Ectodermal cell (in vitro differentiated cells): ENCODE results near the gene ASTN2.

ENCODE experiments used
- H3K27ac ChIP-seq: 2 replicates; pipeline ENCODE4 v1.7.0; 2013; ENCODE audit warnings: mild to moderate bottlenecking, low read depth, low read length; ENCODE audit not compliant: insufficient read depth, poor library complexity, severe bottlenecking
- H3K27me3 ChIP-seq: 2 replicates; pipeline ENCODE4 v1.7.0; 2013; ENCODE audit warnings: mild to moderate bottlenecking, low read length; ENCODE audit not compliant: insufficient read depth, control insufficient read depth, poor library complexity, severe bottlenecking
- H3K36me3 ChIP-seq: one replicate; pipeline ENCODE4 v1.7.0; 2013; ENCODE audit warnings: low read length; ENCODE audit not compliant: control insufficient read depth, insufficient read depth
- H3K4me1 ChIP-seq: one replicate; pipeline ENCODE4 v1.7.0; 2013; ENCODE audit warnings: low read length; ENCODE audit not compliant: control insufficient read depth, insufficient read depth
- H3K4me3 ChIP-seq: 2 replicates; pipeline ENCODE4 v1.7.0; 2013; ENCODE audit warnings: low read depth, low read length, control low read depth; ENCODE audit not compliant: insufficient read depth
- H3K9me3 ChIP-seq: 2 replicates; pipeline ENCODE4 v1.7.0; 2013; ENCODE audit warnings: mild to moderate bottlenecking, low read length, moderate library complexity; ENCODE audit not compliant: control insufficient read depth
- WGBS, 2 experiments: methylation state at CpG; one replicate each; pipeline ENCODE4 v1.1.7; 2013; ENCODE audit warnings: missing lambda C conversion rate in 2 of 2; 5-methylcytosine and 5-hydroxymethylcytosine counted together

Gene ASTN2

DNA sequence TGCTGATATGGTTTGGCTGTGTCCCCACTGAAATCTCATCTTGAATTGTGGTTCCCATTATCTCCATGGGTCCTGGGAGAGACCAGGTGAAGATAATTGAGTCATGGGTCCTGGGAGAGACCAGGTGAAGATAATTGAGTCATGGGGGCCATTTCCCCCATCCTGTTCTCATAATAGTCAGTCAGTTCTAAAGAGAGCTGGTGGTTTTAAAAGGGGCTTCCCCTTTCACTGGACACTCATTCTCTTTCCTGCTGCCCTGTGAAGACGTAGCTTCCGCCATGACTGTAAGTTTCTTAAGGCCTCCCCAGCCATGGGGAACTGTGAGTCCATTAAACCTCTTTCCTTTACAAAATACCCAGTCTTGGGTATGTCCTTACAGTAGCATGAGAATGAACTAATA, 628.1 kb downstream of the ASTN2 start:
- no peak overlapping the region for H3K4me3 ChIP-seq
- H3K27ac ChIP-seq: no peak overlapping the region
- no peaks in the 10 kb centered on the region for H3K36me3 ChIP-seq
- H3K4me1 ChIP-seq: peaks cover 8% of the 10 kb centered on the region
- WGBS, 2 experiments: 85 to 97% methylated on average over 2 of the region's 2 CpGs
- H3K9me3 ChIP-seq: no peaks in the 10 kb centered on the region
- H3K27me3 ChIP-seq: no peaks in the 10 kb centered on the region

DNA sequence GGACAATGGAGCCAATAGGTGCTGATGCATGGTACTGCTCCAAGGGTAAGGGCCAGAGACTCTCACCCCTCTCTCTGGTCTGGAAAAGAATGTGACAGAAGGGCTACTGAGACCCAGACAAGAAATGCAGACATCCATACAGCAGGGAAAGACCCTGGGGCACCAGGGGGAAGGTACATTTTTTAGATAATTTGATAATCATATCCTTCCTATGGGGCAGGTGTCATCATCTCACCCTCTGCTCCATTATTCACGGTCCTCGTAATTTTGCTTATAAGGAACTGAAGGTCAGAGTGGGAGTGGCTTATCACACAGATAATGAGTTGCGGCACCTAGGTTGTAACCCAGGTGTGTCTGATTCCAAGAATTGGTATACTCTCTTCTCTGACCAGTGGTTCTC, 637.7 kb downstream of the ASTN2 start:
- Histone ChIP-seq H3K27me3 (no peaks in the 10 kb centered on the region), H3K9me3 (no peaks in the 10 kb centered on the region), H3K4me3 (no peak overlapping the region), H3K4me1 (peaks cover 1% of the 10 kb centered on the region), H3K27ac (no peak overlapping the region), H3K36me3 (no peaks in the 10 kb centered on the region)
- 97% methylated on average over 3 of the region's 3 CpGs for WGBS, 2 experiments

DNA sequence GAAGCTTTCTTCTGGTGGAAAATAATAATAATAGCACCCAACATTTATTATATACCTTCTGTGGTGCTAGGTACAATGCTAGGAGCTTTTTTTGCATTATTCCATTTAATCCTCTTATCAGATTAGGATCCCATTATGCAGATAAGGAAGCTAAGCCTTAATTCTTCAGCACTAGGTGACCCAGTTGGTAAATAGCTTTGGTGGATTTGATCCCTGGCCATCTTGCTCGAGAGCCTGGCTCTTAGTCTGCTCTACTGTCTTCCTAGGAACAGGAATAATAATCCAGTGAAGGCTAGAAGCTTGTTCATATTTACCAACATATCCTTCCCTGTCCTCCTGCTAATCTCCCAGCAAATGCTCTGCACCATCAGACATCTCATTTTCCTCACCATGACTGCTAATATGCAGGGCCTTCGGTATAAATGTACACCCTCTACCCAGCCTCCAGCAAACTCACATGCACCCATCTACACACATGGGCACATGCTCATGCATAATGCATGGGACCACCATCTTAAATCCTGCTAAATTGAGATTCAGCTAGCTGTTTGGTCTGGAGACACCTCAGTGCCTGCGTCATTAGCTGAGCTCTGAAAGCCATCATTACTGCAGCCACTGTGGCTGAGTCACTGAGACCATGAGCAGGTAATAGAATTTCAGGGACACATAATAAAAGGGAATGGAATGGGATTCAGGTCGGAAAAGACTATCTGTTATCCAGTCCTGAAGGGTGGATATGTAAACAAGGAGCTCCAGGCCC, 640.3 kb downstream of the ASTN2 start:
- Histone ChIP-seq H3K4me3 (no peak overlapping the region), H3K27me3 (no peaks in the 10 kb centered on the region), H3K27ac (no peak overlapping the region), H3K9me3 (no peaks in the 10 kb centered on the region), H3K4me1 (no peaks in the 10 kb centered on the region), H3K36me3 (no peaks in the 10 kb centered on the region)
- WGBS, 2 experiments: 83 to 85% methylated on average over 4 of the region's 4 CpGs

DNA sequence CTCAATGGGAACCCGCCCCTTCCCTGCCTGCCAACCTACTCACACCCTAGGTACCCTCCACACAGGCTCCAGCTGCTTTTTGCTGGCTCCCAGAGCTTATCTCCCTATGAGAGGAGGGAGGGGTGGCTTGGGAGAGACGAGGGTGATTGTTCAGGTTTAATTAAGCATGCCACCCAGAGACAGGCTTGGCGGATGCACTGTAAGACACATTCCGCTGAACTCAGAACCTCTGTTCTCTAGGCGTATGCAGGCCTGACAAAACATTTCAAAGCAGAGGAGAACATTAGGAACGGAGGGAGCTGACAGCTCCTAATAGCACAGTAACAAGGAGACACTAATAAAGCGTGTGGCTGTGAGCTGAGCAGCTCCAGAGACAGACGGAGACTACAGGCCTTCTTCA, 647.6 kb downstream of the ASTN2 start:
- WGBS, 2 experiments: 55 to 61% methylated on average over 7 to 8 of the region's 8 CpGs
- Histone ChIP-seq H3K27me3 (no peaks in the 10 kb centered on the region), H3K4me3 (no peak overlapping the region), H3K27ac (no peak overlapping the region), H3K4me1 (peaks cover 5% of the 10 kb centered on the region), H3K9me3 (no peaks in the 10 kb centered on the region), H3K36me3 (no peaks in the 10 kb centered on the region)

DNA sequence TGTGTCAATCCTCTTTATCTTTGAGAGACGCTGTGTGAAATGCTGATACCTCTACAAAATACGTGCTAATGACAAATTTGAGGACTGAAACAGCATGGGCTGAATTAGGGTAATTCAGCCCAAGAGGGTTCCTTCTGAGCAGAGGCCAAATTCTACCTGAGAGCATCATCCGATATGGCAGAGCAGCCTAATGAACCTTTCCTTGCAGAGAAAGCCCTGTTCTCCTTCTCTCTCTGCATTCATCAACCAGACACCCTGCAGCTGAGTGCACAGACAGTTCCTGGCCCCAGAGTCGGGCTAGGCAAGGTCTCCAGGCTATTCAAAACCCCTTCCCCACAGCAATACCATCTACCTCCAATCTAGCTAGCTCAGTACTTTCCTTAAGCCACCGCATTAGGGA, 649.8 kb downstream of the ASTN2 start:
- Histone ChIP-seq H3K27ac (no peak overlapping the region), H3K4me3 (no peak overlapping the region), H3K36me3 (no peaks in the 10 kb centered on the region), H3K9me3 (no peaks in the 10 kb centered on the region), H3K4me1 (peaks cover 11% of the 10 kb centered on the region), H3K27me3 (no peaks in the 10 kb centered on the region)
- 80 to 83% methylated on average over 4 to 5 of the region's 5 CpGs for WGBS, 2 experiments

GRCh38 chr9:116763770-116764169, 651.1 kb downstream of the ASTN2 start:
- Histone ChIP-seq H3K4me1 (peaks cover 11% of the 10 kb centered on the region), H3K27ac (no peak overlapping the region), H3K27me3 (no peaks in the 10 kb centered on the region), H3K36me3 (no peaks in the 10 kb centered on the region), H3K9me3 (no peaks in the 10 kb centered on the region), H3K4me3 (no peak overlapping the region)
- 84 to 87% methylated on average over 2 of the region's 2 CpGs for WGBS, 2 experiments

DNA sequence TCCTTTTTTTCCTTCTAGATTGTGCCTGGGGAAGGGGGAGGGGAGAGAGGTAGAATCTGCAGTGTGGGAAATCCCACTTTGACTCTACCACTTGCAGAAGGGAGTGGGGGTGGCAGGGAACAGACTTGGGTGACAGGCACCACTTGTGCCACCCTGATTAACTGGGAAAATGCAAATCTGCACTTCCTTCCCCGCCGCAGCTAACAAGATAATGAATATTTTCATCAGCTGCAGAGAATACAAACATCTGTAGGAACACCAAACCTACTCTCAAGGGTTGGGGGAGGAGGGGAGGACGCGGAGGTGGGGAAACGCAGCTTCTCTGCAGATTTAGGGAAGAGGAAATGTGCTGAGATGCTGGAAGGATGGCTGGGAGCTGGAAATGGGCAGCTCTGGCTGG, 654.2 kb downstream of the ASTN2 start:
- Histone ChIP-seq H3K9me3 (no peaks in the 10 kb centered on the region), H3K27ac (no peak overlapping the region), H3K36me3 (no peaks in the 10 kb centered on the region), H3K4me1 (peaks cover 6% of the 10 kb centered on the region), H3K4me3 (no peak overlapping the region), H3K27me3 (no peaks in the 10 kb centered on the region)
- 79 to 86% methylated on average over 5 of the region's 5 CpGs for WGBS, 2 experiments

GRCh38 chr9:116757030-116757429, 657.8 kb downstream of the ASTN2 start:
- peaks cover 6% of the 10 kb centered on the region for H3K4me1 ChIP-seq
- WGBS, 2 experiments: 83 to 85% methylated on average over 7 of the region's 7 CpGs
- no peaks in the 10 kb centered on the region for H3K9me3 ChIP-seq
- H3K27me3 ChIP-seq: no peaks in the 10 kb centered on the region
- H3K36me3 ChIP-seq: no peaks in the 10 kb centered on the region
- H3K27ac ChIP-seq: no peak overlapping the region
- no peak overlapping the region for H3K4me3 ChIP-seq

DNA sequence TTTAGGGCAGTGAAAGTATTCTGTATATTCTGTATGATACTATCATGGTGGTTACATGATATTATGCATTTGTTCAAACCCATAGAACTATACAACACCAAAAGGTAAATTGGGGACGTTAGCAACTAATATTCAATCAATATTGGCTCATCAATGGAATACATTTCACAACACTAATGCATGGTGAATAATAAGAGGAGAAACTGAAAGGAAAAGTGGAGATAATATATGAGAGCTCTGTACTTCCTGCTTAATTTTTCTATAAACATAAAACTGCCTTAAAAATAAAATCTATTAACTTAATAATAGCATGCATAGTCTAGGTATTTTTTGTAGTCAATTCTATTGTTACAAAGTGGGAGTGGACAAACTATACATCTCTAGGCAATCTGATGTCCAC, 661.5 kb downstream of the ASTN2 start:
- Histone ChIP-seq H3K9me3 (no peaks in the 10 kb centered on the region), H3K27me3 (no peaks in the 10 kb centered on the region), H3K27ac (no peak overlapping the region), H3K36me3 (no peaks in the 10 kb centered on the region), H3K4me3 (no peak overlapping the region), H3K4me1 (no peaks in the 10 kb centered on the region)
- WGBS, 2 experiments: no CpG with 5 or more reads among the region's 1 CpG

DNA sequence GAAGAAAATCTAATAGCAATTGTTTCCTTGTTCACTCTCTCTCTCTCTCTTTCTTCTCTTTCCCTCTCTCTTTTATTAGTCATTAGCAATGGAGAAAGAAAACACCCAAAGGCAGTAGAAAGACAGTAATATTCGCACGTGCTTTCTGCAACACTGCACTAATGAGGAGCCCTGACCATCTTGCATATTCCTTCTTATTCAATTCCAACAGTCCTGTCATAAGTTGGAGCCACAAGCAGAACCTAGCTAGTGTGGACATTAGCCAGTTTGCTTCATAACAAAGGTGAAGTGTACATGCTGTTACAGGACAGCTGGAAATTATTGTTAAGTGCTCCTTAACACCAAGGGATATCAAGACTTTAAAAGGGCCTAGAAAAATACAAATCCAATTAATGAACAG, 664.3 kb downstream of the ASTN2 start:
- Histone ChIP-seq H3K36me3 (no peaks in the 10 kb centered on the region), H3K9me3 (no peaks in the 10 kb centered on the region), H3K27ac (no peak overlapping the region), H3K27me3 (no peaks in the 10 kb centered on the region), H3K4me1 (no peaks in the 10 kb centered on the region), H3K4me3 (no peak overlapping the region)
- 62 to 72% methylated on average over 2 of the region's 2 CpGs for WGBS, 2 experiments

DNA sequence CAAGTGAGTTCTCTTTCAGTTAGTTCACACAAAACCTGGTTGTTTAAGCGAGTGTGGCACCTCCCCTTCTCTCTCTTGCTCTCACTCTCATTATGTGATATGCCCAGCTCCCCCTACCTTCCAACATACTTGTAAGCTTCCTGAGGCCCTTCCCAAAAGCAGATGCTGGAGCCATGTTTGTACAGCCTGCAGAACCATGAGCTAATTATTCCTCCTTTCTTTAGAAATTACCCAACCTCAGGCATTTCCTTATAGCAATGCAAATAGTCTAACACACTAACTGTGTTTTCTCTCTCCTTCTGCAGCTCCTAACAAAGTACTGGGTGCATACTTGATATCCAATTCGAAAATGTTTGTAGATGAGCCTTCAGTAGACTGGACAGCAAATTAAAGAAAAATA, 665.1 kb downstream of the ASTN2 start:
- no peaks in the 10 kb centered on the region for H3K27me3 ChIP-seq
- H3K4me1 ChIP-seq: no peaks in the 10 kb centered on the region
- no peaks in the 10 kb centered on the region for H3K36me3 ChIP-seq
- H3K9me3 ChIP-seq: no peaks in the 10 kb centered on the region
- H3K4me3 ChIP-seq: no peak overlapping the region
- 92 to 93% methylated on average over 2 of the region's 2 CpGs for WGBS, 2 experiments
- no peak overlapping the region for H3K27ac ChIP-seq
